Activated CD4-positive, alpha-beta T cell treated with anti-CD3 and anti-CD28 coated beads for 48 hours (primary cell): ENCODE data around the gene DUSP22.

Experiments used
- DNase-seq: peaks from one replicate; pipeline ENCODE4 v3.0.0-alpha.2; 2020

DUSP22 gene

DNA sequence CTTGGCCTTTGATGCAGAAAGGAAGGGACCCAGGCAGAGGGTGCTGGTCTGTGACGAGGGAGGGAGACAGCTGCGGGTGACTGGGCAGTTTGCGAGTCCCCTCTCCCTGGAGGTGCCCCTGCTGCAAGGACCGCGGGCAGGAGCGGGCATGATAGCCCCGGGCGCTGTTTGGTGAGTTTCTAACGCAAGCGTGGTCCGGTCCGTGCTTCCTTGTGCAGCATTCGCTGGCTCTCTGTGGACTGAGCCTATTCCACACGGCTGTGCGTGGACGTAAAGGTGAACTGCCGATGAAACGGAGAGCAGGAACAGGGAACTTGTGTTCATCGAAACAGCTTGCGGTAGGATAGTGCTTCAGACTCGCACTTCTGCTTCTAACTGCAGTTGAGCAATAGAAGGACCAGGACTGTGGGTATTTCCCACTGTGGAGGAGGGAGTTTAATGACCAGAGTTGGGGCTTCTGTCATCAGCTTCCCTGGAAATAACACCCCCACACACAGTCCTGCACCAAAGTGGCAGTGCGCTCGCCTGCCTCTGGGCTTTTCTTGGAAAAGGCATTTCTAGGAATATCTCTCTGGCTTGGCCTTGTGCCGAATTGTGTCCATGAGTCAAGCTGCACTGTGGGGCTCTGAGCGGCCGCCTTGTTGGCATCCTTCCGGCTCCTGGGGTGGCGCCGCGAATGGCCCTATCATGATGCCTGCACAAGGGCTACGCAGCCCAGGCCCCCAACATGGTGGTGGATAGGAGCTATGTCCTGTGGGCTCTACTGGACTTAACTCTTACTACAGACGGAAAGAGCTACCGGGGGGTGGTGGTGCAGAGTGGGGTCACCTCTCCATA, 48.9 kb downstream of the DUSP22 start:
- DNase-seq, result no peak

- no peak for DNase-seq
Observed at GRCh38 chr6:341914-342831, 49.9 kb downstream of the DUSP22 start.

DNA sequence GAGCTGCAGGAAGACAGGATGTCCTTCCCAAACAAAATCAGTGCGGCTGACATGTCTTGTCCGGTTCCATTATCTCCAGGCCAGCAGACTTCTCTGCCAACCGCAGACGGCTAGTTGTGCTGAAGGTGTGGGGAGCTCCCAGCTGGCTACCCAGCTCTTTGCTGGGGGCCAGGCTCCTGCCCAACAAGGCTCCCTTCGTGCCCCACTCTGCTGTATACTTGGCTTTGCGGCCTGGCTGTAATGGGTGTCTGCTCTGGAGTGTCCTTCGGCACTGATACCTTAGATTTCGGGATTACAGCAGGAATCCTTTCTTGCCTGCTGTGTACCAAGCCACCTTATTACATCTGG, 50.5 kb downstream of the DUSP22 start:
- no peak for DNase-seq

GRCh38 chr6:343226-343935, 51.1 kb downstream of the DUSP22 start:
- no peak for DNase-seq

- no peak for DNase-seq
Observed at GRCh38 chr6:343960-344815, 51.9 kb downstream of the DUSP22 start.

DNA sequence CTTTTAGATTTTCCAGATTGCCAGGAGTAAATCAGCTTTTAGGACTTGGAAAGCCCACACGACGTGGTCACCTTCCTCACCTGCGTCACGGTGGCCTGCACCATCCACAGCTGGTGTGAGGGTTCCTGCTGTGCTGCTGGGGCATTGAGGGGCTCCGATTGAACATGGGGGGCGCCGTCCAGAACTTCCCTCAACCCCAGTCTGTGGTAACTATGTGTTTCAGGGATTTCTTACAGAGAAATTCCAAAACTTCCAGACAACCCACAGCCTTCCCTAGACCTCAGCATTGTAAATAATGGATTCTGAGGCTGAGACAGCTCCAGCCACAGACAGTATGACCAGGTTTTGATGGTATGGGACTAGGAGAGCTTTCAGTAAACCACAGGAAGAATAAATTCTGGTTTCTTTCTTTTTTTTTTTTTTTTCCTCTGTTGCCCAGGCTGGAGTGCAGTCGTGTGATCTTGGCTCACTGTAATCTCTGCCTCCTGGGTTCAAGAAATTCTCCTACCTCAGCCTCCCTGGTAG, 52.6 kb downstream of the DUSP22 start:
- DNase-seq, result no peak

DNA sequence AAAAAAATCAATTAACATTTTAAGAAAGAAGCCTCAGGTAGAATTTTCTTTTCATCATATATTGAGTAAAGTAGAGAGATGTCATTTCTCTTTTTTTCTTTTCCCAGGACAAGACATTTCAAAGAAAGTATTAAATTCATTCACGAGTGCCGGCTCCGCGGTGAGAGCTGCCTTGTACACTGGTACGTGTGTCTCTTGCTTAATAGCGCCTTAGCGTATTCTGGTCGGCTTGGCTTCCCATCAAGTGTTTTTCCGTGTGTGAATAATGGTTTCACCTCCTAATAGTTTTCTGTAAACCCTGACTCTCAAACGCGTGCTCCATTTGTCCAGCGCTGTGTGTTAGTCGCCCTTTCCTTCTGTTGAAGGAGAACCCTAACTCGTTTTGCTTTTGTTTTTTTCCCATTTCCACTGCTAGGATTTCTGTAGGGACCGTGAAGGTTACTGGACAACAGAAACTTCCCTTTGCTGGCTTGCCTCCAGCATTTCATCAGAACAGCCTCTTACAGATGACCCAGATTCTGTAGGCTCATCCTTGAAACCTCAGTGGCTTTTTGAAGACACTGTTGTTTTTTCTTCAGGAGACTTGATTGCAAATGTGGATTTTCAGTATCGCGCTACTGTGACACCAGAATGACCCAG, 53.6 kb downstream of the DUSP22 start:
- DNase-seq, result no peak

- DNase-seq, result no peak
Observed at GRCh38 chr6:346386-347030, 54.2 kb downstream of the DUSP22 start.

- DNase-seq, result no peak
Observed at GRCh38 chr6:347232-347631, 54.9 kb downstream of the DUSP22 start.

- no peak for DNase-seq
Observed at GRCh38 chr6:347951-348859, 55.9 kb downstream of the DUSP22 start.

GRCh38 chr6:348860-349396, 56.6 kb downstream of the DUSP22 start:
- no peak for DNase-seq

- no peak for DNase-seq
Observed at GRCh38 chr6:349491-349921, 57.2 kb downstream of the DUSP22 start.

DNA sequence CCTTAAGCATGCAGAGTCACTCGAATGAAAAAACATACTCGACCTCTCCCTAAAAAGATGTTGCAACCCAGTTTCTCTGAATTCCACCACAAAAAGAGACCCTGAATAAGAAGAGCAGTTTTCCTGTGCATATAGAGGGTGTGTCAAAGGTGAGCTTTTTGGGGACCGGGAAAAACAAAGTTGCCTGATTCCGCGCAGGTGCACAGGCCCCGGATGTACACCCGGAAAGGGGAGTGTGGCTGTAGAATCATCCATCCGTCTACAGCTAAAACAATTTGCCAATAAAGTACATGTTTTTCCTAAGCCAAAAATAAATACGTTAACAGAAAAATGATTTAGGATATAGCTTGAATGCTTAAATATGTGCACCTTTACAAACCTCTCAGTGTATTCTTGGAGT, 58.1 kb downstream of the DUSP22 start:
- DNase-seq, result no peak

DNA sequence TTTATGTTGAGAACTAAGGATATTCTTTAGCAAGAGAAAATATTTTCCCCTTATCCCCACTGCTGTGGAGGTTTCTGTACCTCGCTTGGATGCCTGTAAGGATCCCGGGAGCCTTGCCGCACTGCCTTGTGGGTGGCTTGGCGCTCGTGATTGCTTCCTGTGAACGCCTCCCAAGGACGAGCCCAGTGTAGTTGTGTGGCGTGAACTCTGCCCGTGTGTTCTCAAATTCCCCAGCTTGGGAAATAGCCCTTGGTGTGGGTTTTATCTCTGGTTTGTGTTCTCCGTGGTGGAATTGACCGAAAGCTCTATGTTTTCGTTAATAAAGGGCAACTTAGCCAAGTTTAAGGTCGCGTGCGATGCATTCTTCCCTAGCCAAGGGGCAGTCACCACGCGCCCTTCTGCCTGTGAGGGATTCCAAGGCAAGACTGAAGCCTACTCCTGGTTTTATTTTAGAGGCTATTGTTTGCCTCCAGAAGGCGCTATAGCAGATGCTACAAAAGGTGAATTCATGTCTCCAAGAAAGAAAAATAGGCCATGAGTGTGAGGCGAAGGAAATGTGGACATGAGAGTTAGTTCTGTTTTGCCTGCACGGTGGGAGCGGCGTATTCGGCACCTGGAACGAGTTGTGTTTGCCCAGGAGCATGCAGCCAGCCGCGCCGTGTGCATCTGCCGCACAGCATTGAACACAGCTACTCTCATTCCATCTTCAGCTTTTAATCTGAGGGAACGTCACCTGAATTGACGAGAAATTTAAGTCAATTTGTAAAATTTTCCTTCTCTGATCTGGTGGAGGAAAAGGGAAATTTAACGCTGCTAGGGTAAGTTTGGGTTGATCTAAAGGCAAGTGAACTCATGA, 59.0 kb downstream of the DUSP22 start:
- DNase-seq, result no peak

GRCh38 chr6:351867-352289, 59.6 kb downstream of the DUSP22 start:
- DNase-seq, result no peak

DNA sequence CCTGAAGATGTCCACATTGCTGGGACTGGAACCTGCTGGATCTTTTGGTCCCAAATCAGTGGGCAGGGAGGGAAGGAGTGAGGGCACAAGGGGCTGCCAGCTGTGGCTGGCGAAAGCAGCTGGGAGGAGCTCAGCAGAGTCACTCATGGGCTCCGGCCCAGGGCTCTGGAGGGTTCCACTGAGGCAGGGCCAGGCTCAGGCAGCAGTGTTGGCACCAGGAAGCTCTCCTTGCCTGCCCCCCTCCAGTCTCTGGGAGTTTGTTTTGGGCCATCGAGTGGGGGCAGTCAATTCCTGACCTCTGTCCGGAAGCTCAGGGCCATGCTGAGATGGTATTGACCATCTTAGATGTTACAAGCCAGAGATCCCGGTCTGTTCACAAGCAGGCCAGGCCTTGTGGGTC, 60.2 kb downstream of the DUSP22 start:
- DNase-seq, result no peak

GRCh38 chr6:352896-353470, 60.7 kb downstream of the DUSP22 start:
- no peak for DNase-seq
